Muscle layer of colon (tissue), 2 donors: ENCODE measurements around the gene FRMD5.

Experiments used
- H3K27ac ChIP-seq: one replicate; pipeline ENCODE4 v1.7.0; 2013; ENCODE audit warnings: low read depth, mild to moderate bottlenecking, low read length, moderate library complexity
- H3K27me3 ChIP-seq, 2 donors: one replicate each; pipeline ENCODE4 v1.7.0; 2013; ENCODE audit warnings: low read length in 2 of 2, mild to moderate bottlenecking in 2 of 2; ENCODE audit not compliant: insufficient read depth in 2 of 2, control insufficient read depth in 1 of 2
- H3K36me3 ChIP-seq: one replicate; pipeline ENCODE4 v1.7.0; 2013; ENCODE audit warnings: mild to moderate bottlenecking, low read length; ENCODE audit not compliant: insufficient read depth
- H3K4me1 ChIP-seq: one replicate; pipeline ENCODE4 v1.7.0; 2013; ENCODE audit warnings: mild to moderate bottlenecking, low read length; ENCODE audit not compliant: insufficient read depth
- H3K4me3 ChIP-seq, 2 donors: one replicate each; pipeline ENCODE4 v1.7.0; 2013; ENCODE audit warnings: low read length in 2 of 2, low read depth in 1 of 2, mild to moderate bottlenecking in 1 of 2, moderate library complexity in 1 of 2
- H3K9ac ChIP-seq: one replicate; pipeline ENCODE4 v1.7.0; 2013; ENCODE audit warnings: low read length
- H3K9me3 ChIP-seq: one replicate; pipeline ENCODE4 v1.7.0; 2013; ENCODE audit warnings: mild to moderate bottlenecking, low read length
- donor health status: abdominal sarcoma.
- donor health status: Adenocarcinoma of cecum.

FRMD5 gene

GRCh38 chr15:43908516-43909050, 286.5 kb downstream of the FRMD5 start:
- no peak overlapping the region for H3K27ac ChIP-seq
- peaks cover 7% of the 10 kb centered on the region for H3K4me1 ChIP-seq
- H3K4me3 ChIP-seq = no peak overlapping the region
- H3K36me3 ChIP-seq = no peaks in the 10 kb centered on the region
- H3K9me3 ChIP-seq = no peaks in the 10 kb centered on the region
- no peak overlapping the region for H3K9ac ChIP-seq
- H3K27me3 ChIP-seq = no peaks in the 10 kb centered on the region

DNA sequence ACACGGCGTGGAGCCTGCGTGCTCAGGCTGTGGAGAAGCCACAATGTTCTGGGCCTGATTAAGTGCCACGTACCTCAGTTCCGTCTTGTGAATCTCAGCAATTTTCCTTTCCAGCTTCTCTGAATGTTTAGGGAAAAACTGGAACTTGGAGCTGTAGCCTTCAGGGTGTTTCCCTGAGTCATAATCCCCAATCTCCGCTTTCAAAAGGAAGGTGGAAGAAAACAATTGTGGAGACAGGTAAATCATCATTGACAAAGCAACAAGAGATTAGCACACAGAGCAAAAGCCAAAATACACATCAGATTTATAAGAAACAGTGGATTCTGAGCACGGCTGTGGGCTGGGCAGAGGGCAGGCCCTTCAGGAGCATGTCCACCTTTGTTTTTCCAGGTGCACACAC, 289.3 kb downstream of the FRMD5 start:
- Histone ChIP-seq H3K27ac (no peak overlapping the region), H3K27me3 (no peaks in the 10 kb centered on the region), H3K9ac (no peak overlapping the region), H3K4me1 (no peaks in the 10 kb centered on the region), H3K4me3 (no peak overlapping the region), H3K9me3 (no peaks in the 10 kb centered on the region), H3K36me3 (no peaks in the 10 kb centered on the region)

- no peak overlapping the region for H3K9ac ChIP-seq
- no peak overlapping the region for H3K27ac ChIP-seq
- H3K4me1 ChIP-seq = no peaks in the 10 kb centered on the region
- no peaks in the 10 kb centered on the region for H3K36me3 ChIP-seq
- H3K4me3 ChIP-seq = no peak overlapping the region
- no peaks in the 10 kb centered on the region for H3K27me3 ChIP-seq
- no peaks in the 10 kb centered on the region for H3K9me3 ChIP-seq
Observed at GRCh38 chr15:43903864-43904290, 291.2 kb downstream of the FRMD5 start.

DNA sequence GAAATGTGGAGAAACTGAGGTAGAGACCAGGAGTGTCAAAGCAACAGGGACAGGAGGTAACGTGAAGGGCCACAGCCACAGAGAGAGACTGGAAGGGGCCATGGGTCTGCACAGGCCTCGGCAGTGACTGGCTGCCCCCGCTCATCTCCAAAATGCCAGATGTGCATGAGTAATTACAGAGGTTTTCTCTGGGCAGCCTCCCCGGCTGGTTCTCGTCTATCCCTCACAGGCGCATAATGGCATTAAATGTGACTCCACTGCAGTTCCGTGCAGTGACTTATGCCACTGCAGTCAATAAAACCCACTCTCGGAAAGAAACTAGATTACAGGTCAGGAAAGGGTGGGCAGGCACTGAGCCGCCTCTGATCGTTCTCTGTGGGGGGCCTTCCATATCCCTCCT, 293.6 kb downstream of the FRMD5 start:
- Histone ChIP-seq H3K27ac (no peak overlapping the region), H3K4me3 (no peak overlapping the region), H3K4me1 (no peaks in the 10 kb centered on the region), H3K9ac (no peak overlapping the region), H3K27me3 (no peaks in the 10 kb centered on the region), H3K36me3 (no peaks in the 10 kb centered on the region), H3K9me3 (no peaks in the 10 kb centered on the region)

- Histone ChIP-seq H3K9ac (no peak overlapping the region), H3K36me3 (no peaks in the 10 kb centered on the region), H3K27me3 (no peaks in the 10 kb centered on the region), H3K9me3 (no peaks in the 10 kb centered on the region), H3K4me3 (no peak overlapping the region), H3K4me1 (no peaks in the 10 kb centered on the region), H3K27ac (no peak overlapping the region)
Observed at GRCh38 chr15:43900996-43901395, 294.1 kb downstream of the FRMD5 start.

- no peak overlapping the region for H3K4me3 ChIP-seq
- no peak overlapping the region for H3K27ac ChIP-seq
- H3K27me3 ChIP-seq = no peaks in the 10 kb centered on the region
- no peaks in the 10 kb centered on the region for H3K4me1 ChIP-seq
- H3K36me3 ChIP-seq = no peaks in the 10 kb centered on the region
- no peaks in the 10 kb centered on the region for H3K9me3 ChIP-seq
- H3K9ac ChIP-seq = no peak overlapping the region
Observed at GRCh38 chr15:43899928-43900327, 295.1 kb downstream of the FRMD5 start.

GRCh38 chr15:43898891-43899290, 296.2 kb downstream of the FRMD5 start:
- H3K27me3 ChIP-seq = no peaks in the 10 kb centered on the region
- no peak overlapping the region for H3K27ac ChIP-seq
- H3K4me3 ChIP-seq = no peak overlapping the region
- H3K9ac ChIP-seq = no peak overlapping the region
- H3K9me3 ChIP-seq = no peaks in the 10 kb centered on the region
- H3K4me1 ChIP-seq = peaks cover 2% of the 10 kb centered on the region
- no peaks in the 10 kb centered on the region for H3K36me3 ChIP-seq

GRCh38 chr15:43896543-43896942, 298.5 kb downstream of the FRMD5 start:
- H3K4me1 ChIP-seq = peaks cover 10% of the 10 kb centered on the region
- no peak overlapping the region for H3K9ac ChIP-seq
- H3K27me3 ChIP-seq = no peaks in the 10 kb centered on the region
- no peaks in the 10 kb centered on the region for H3K36me3 ChIP-seq
- H3K9me3 ChIP-seq = no peaks in the 10 kb centered on the region
- H3K27ac ChIP-seq = no peak overlapping the region
- H3K4me3 ChIP-seq = no peak overlapping the region

- Histone ChIP-seq H3K4me1 (peaks cover 10% of the 10 kb centered on the region), H3K9me3 (no peaks in the 10 kb centered on the region), H3K9ac (no peak overlapping the region), H3K4me3 (no peak overlapping the region), H3K36me3 (no peaks in the 10 kb centered on the region), H3K27me3 (no peaks in the 10 kb centered on the region), H3K27ac (no peak overlapping the region)
Observed at GRCh38 chr15:43895586-43895985, 299.5 kb downstream of the FRMD5 start.

- no peaks in the 10 kb centered on the region for H3K9me3 ChIP-seq
- H3K4me1 ChIP-seq = peaks cover 10% of the 10 kb centered on the region
- H3K4me3 ChIP-seq = no peak overlapping the region
- H3K9ac ChIP-seq = no peak overlapping the region
- no peak overlapping the region for H3K27ac ChIP-seq
- no peaks in the 10 kb centered on the region for H3K36me3 ChIP-seq
- H3K27me3 ChIP-seq = no peaks in the 10 kb centered on the region
Observed at GRCh38 chr15:43893956-43894355, 301.1 kb downstream of the FRMD5 start.

- Histone ChIP-seq H3K4me1 (peaks cover 9% of the 10 kb centered on the region), H3K9me3 (no peaks in the 10 kb centered on the region), H3K27ac (no peak overlapping the region), H3K4me3 (no peak overlapping the region), H3K36me3 (no peaks in the 10 kb centered on the region), H3K27me3 (no peaks in the 10 kb centered on the region), H3K9ac (no peak overlapping the region)
Observed at GRCh38 chr15:43889042-43889441, 306.0 kb downstream of the FRMD5 start.

DNA sequence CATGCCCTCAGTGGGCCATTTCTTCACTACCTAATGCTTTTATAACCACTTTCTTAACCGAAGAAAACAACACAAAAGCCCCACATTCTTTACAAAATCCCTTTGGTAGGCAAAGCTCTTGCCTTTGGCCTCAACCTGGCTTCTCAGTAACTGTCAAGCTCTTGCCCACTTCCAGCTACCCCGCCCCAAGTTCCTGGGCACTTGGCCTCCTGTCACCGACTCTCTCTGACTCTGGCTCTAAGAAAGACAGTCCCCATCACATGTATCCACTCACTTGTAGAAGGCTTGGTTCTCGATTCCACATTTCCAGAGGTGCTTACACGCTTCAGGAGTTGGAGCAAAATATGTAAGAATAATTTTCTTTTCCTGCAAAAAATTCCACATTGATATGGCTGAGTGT, 307.2 kb downstream of the FRMD5 start:
- Histone ChIP-seq H3K9ac (no peak overlapping the region), H3K27me3 (no peaks in the 10 kb centered on the region), H3K27ac (no peak overlapping the region), H3K36me3 (no peaks in the 10 kb centered on the region), H3K4me3 (no peak overlapping the region), H3K9me3 (no peaks in the 10 kb centered on the region), H3K4me1 (no peaks in the 10 kb centered on the region)
